Measurements from ENCODE around the gene CDH4. TPM values are rescaled to one million over a fixed set of nuclear protein-coding genes. Genes with fewer than 3 reads are reported as not detected.

CDH4 gene
- total and polyA plus RNA-seq, 12 donors, result 0.04 to 0.25 (median 0.08) TPM; not detected in 5

DNA sequence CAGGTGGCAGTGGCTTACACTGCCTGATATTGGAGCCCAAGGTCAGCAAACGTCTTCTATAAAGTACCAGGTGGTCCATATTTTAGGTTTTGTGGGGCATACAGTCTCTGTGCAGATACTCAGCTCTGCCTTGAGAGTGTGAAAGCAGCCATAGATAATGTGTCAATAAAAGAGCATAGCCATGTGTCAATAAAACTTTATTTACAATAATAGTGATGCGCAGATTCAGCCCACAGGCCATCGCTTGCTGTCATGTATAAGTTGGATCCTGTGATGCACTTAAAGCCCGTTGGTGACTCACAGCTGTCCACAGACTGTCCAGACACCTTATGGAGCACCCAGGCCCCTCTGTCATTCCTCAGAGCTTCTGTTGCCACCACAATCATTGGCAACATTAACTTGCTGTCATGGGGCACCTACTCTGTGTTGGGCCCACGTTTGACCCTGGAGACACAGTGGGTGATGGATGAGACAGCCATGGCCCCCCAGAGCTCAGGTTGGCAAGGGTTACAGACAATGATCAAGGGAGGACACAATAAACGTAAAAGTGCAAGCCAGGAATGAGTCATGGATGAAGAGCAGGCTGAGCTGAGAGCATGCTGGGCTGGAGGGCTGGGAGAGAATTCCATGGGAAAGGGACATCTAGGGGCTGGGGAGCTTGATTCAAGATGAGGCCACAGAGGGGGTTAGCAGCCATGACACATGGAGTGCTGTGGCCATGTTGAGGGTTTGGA lies 640.0 kb downstream of the CDH4 start:
- peaks cover 0 to 7% (median 0%) of the 10 kb centered on the region in 9 donors for H3K4me1 ChIP-seq
- H3K27ac ChIP-seq, result no peak overlapping the region
- TF ChIP-seq, protein P1, sequence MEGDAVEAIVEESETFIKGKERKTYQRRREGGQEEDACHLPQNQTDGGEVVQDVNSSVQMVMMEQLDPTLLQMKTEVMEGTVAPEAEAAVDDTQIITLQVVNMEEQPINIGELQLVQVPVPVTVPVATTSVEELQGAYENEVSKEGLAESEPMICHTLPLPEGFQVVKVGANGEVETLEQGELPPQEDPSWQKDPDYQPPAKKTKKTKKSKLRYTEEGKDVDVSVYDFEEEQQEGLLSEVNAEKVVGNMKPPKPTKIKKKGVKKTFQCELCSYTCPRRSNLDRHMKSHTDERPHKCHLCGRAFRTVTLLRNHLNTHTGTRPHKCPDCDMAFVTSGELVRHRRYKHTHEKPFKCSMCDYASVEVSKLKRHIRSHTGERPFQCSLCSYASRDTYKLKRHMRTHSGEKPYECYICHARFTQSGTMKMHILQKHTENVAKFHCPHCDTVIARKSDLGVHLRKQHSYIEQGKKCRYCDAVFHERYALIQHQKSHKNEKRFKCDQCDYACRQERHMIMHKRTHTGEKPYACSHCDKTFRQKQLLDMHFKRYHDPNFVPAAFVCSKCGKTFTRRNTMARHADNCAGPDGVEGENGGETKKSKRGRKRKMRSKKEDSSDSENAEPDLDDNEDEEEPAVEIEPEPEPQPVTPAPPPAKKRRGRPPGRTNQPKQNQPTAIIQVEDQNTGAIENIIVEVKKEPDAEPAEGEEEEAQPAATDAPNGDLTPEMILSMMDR (IDR thresholded peaks at IDR 0.05), result no peak
- H3K4me3 ChIP-seq, result no peak overlapping the region
- intact Hi-C loops (cut with DNase I), result loop anchor here in 5 of 10 donors (10.0 kb wide), 4 partner anchors 1677 to 1837 kb away; no protein-coding TSS in a partner anchor
- 78 to 81% methylated on average over 6 of the region's 6 CpGs for WGBS, 2 donors
- no peak for DNase-seq
- peaks cover 0 to 5% (median 0%) of the 10 kb centered on the region in 11 donors for H3K9me3 ChIP-seq
- H3K36me3 ChIP-seq, result no peaks in the 10 kb centered on the region
- peaks cover 0 to 38% (median 22%) of the 10 kb centered on the region in 7 donors for H3K27me3 ChIP-seq
- ATAC-seq, result no peak

DNA sequence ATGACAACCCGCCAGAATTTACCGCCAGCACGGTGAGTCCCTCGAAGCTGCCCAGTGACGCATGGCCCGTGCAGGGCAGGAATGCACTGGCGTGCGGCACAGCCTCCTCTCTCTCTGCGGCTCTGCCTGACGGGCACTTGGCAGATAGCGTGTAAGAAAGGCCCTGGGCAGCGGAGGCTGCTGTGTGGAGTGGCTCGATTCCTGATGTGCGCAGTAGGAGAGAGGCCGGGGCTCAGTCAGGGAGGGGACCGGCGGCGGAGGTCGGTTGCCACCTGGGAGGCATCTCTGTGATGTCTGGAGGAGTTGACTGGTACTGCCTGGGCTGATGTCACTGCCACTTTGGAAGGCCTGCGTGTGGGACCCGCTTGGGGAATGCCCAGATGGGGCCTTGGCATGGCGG lies 643.0 kb downstream of the CDH4 start:
- H3K4me3 ChIP-seq, result no peak overlapping the region
- TF ChIP-seq, protein P1 (IDR thresholded peaks at IDR 0.05), result no peak
- 85 to 86% methylated on average over 21 to 22 of the region's 22 CpGs for WGBS, 2 donors
- peaks cover 0 to 48% (median 24%) of the 10 kb centered on the region in 7 donors for H3K27me3 ChIP-seq
- peaks cover 0 to 7% (median 0%) of the 10 kb centered on the region in 9 donors for H3K4me1 ChIP-seq
- no peaks in the 10 kb centered on the region for H3K36me3 ChIP-seq
- peaks cover 0 to 5% (median 0%) of the 10 kb centered on the region in 11 donors for H3K9me3 ChIP-seq
- H3K27ac ChIP-seq, result no peak overlapping the region
- ATAC-seq (no peak), DNase-seq (no peak)
- intact Hi-C loops (cut with DNase I), result loop anchor here in 5 of 10 donors (10.0 kb wide), 4 partner anchors 1680 to 1840 kb away; no protein-coding TSS in a partner anchor

DNA sequence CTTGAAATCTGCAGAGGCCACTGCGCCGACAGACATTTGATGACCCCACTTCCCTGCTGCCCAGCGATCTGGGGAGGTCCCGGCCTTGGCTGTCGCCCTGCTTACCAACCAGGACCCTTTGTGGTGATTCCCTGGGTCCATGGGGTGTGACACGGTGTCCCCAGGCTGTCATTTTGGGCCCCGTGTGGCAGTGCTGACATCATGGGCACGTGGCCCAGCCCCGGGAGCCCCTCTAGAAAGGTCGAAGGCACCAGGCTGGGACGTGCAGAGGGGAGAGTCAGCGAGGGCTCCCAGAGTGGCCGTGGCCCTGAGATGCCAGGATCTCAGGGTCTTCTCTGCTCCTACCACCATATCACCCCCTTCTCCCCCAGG lies 643.6 kb downstream of the CDH4 start:
- 72 to 76% methylated on average over 13 of the region's 13 CpGs for WGBS, 2 donors
- H3K36me3 ChIP-seq, result no peaks in the 10 kb centered on the region
- DNase-seq (no peak), ATAC-seq (peak in 1 of 8 donors; percentile 18)
- peaks cover 0 to 55% (median 26%) of the 10 kb centered on the region in 7 donors for H3K27me3 ChIP-seq
- peaks cover 0 to 7% (median 0%) of the 10 kb centered on the region in 9 donors for H3K4me1 ChIP-seq
- TF ChIP-seq, protein P1 (IDR thresholded peaks at IDR 0.05), result no peak
- H3K27ac ChIP-seq, result no peak overlapping the region
- H3K9me3 ChIP-seq, result peaks cover 0 to 5% (median 0%) of the 10 kb centered on the region in 11 donors
- intact Hi-C loops (cut with DNase I), result loop anchor here in 5 of 10 donors (10.0 kb wide), 4 partner anchors 1681 to 1841 kb away; no protein-coding TSS in a partner anchor
- H3K4me3 ChIP-seq, result no peak overlapping the region

DNA sequence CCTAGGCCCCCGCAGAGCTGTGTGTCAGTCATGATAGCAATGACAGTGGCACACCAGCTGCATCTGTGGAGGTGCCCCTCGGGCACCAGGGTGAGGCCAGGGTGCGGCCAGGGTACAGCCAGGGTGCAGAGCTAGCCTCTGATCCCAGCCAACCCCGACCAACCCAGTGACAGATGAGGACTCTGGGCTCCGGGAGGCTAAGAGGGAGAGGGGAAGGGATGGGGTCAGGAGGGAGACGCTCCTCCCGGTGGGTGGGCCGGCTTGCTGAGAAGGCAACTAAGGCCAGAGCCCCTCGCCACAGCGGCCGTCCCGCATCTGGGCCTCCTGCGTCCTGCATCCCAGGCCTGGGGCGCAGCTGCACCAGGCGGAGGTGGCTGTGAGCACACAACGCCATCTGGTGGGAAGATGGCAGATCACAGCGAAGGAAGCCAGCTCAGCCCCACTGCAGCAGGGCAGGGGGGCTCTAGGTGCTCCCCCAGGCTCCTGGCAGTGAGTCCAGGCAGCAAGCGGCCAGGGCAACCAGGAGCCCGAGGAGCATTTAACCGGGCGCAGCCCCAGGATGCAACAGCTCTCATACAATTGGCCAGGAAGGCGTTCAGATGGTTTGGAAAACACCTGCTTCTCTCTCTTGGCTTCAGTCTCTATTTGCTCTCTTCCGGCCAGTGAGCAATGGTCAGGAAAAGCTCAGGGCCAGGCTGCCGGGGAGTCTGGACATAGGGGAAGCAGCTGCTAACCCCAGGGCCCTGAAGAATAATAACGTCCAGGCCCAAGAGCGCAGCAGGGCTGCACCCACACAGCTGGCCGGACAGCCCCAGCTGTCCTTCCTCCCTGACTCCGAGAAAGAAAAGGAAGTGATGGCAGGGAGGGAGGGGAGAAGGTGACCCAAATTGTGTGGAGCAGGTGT lies 644.2 kb downstream of the CDH4 start:
- no peak overlapping the region for H3K27ac ChIP-seq
- H3K9me3 ChIP-seq, result peaks cover 0 to 5% (median 0%) of the 10 kb centered on the region in 11 donors
- H3K36me3 ChIP-seq, result no peaks in the 10 kb centered on the region
- TF ChIP-seq, protein P1 (IDR thresholded peaks at IDR 0.05), result peak; percentile 31 to 74 (median 70)
- peaks cover 0 to 59% (median 26%) of the 10 kb centered on the region in 7 donors for H3K27me3 ChIP-seq
- peaks cover 0 to 7% (median 0%) of the 10 kb centered on the region in 9 donors for H3K4me1 ChIP-seq
- peak in 1 of 2 donors; percentile 39 for DNase-seq
- 24 to 26% methylated on average over 28 of the region's 28 CpGs for WGBS, 2 donors
- intact Hi-C loops (cut with DNase I), result loop anchor here in 5 of 10 donors (10.0 kb wide), 4 partner anchors 1682 to 1842 kb away; no protein-coding TSS in a partner anchor
- no peak overlapping the region for H3K4me3 ChIP-seq
- ATAC-seq, result peak in 6 of 8 donors; percentile 43 to 74 (median 63)

All from heart right ventricle (tissue), 16 donors.